HEK293 (cell line): ENCODE measurements around the gene ASCC2.

Experiments
- CTCF ChIA-PET: fragments of 350-600 bp; formaldehyde crosslinking; extraction: SDS; loops from one replicate; lab custom pipeline; 2021; ENCODE audit warnings: antibody characterized with exemption; lab: Yijun Ruan, JAX
- POLR2A ChIA-PET: fragments of 300-600 bp; formaldehyde crosslinking; extraction: SDS; loops from one replicate; lab custom pipeline; 2020; ENCODE audit warnings: antibody characterized with exemption, inconsistent platforms; lab: Yijun Ruan, JAX
- H3K27ac ChIP-seq: fragments of 200-500 bp; sonication (Bioruptor generic); 2 replicates; pipeline ENCODE4 v1.5.1; 2014; ENCODE audit warnings: low read depth, low read length, control low read depth, inconsistent platforms; ENCODE audit errors: extremely low read depth
- H3K36me3 ChIP-seq, 2 experiments: fragments of 200-500 bp in 1 of 2; sonication (Bioruptor generic) in 1 of 2; 1 replicate in 1 of 2; 2 replicates in 1 of 2; pipeline ENCODE4 v1.5.1; 2014 to 2017; ENCODE audit warnings: inconsistent platforms in 2 of 2, low read length in 2 of 2; ENCODE audit not compliant: control insufficient read depth in 2 of 2, insufficient read depth in 1 of 2
- H3K4me1 ChIP-seq: fragments of 200-500 bp; sonication (Bioruptor generic); 2 replicates; pipeline ENCODE4 v1.5.1; 2014; ENCODE audit warnings: mild to moderate bottlenecking, low read length, inconsistent platforms; ENCODE audit not compliant: control insufficient read depth, insufficient read depth
- H3K4me3 ChIP-seq: 2 replicates; pipeline ENCODE4 v1.5.1; 2011; ENCODE audit warnings: low read depth, mild to moderate bottlenecking, control low read depth, low read length, moderate library complexity
- H3K9me3 ChIP-seq: fragments of 200-500 bp; sonication (Bioruptor generic); 2 replicates; pipeline ENCODE4 v1.5.1; 2014; ENCODE audit warnings: low read depth, low read length, inconsistent platforms; ENCODE audit not compliant: control insufficient read depth, insufficient read depth
- GLI2 ChIP-seq: fragments of 450-650 bp; formaldehyde crosslinking; IDR thresholded peaks from 2 replicates; pipeline ENCODE4; 2017; ENCODE audit warnings: missing biosample characterization, missing genetic modification characterization, low read depth, borderline replicate concordance
- MYNN ChIP-seq: fragments of 450-650 bp; formaldehyde crosslinking; IDR thresholded peaks from 2 replicates; pipeline ENCODE4 v1.5.1; 2016; ENCODE audit warnings: missing biosample characterization, missing genetic modification characterization, borderline replicate concordance
- SP2 ChIP-seq: fragments of 450-650 bp; formaldehyde crosslinking; IDR thresholded peaks from 2 replicates; pipeline ENCODE4 v1.5.1; 2016; ENCODE audit warnings: missing biosample characterization, missing genetic modification characterization
- ZNF16 ChIP-seq: fragments of 450-650 bp; formaldehyde crosslinking; IDR thresholded peaks from 2 replicates; pipeline ENCODE4 v1.5.1; 2016; ENCODE audit warnings: low read depth, missing biosample characterization, missing genetic modification characterization
- ZNF24 ChIP-seq: fragments of 450-650 bp; formaldehyde crosslinking; IDR thresholded peaks from 2 replicates; pipeline ENCODE4 v1.5.1; 2016; ENCODE audit warnings: missing biosample characterization, missing genetic modification characterization
- ZNF391 ChIP-seq: fragments of 450-650 bp; formaldehyde crosslinking; IDR thresholded peaks from 2 replicates; pipeline ENCODE4 v1.5.1; 2016; ENCODE audit warnings: low read depth, missing biosample characterization, missing genetic modification characterization, borderline replicate concordance
- ZNF585B ChIP-seq: fragments of 450-650 bp; formaldehyde crosslinking; IDR thresholded peaks from 2 replicates; pipeline ENCODE4 v1.5.1; 2016; ENCODE audit warnings: missing biosample characterization, missing genetic modification characterization
- ZNF600 ChIP-seq: fragments of 450-650 bp; formaldehyde crosslinking; IDR thresholded peaks from 2 replicates; pipeline ENCODE4 v1.5.1; 2016; ENCODE audit warnings: missing biosample characterization, missing genetic modification characterization
- ZSCAN16 ChIP-seq: fragments of 450-650 bp; formaldehyde crosslinking; IDR thresholded peaks from 2 replicates; pipeline ENCODE4 v1.5.1; 2016; ENCODE audit warnings: missing biosample characterization, missing genetic modification characterization
- TF ChIP-seq, protein P1 (sequence below): fragments of 450-650 bp; formaldehyde crosslinking; IDR thresholded peaks from 2 replicates; pipeline ENCODE4 v1.5.1; 2016; ENCODE audit warnings: missing biosample characterization, missing genetic modification characterization
- TF ChIP-seq, protein P2 (sequence below): fragments of 450-650 bp; formaldehyde crosslinking; optimal IDR thresholded peaks from 2 replicates; pipeline ENCODE3; 2016; ENCODE audit warnings: missing biosample characterization, mild to moderate bottlenecking, missing genetic modification characterization
- TF ChIP-seq, protein P3 (sequence below): fragments of 450-650 bp; formaldehyde crosslinking; conservative IDR thresholded peaks from 2 replicates; pipeline ENCODE4 v1.5.1; 2016; ENCODE audit warnings: low read depth, missing biosample characterization, missing genetic modification characterization

The ASCC2 gene

DNA sequence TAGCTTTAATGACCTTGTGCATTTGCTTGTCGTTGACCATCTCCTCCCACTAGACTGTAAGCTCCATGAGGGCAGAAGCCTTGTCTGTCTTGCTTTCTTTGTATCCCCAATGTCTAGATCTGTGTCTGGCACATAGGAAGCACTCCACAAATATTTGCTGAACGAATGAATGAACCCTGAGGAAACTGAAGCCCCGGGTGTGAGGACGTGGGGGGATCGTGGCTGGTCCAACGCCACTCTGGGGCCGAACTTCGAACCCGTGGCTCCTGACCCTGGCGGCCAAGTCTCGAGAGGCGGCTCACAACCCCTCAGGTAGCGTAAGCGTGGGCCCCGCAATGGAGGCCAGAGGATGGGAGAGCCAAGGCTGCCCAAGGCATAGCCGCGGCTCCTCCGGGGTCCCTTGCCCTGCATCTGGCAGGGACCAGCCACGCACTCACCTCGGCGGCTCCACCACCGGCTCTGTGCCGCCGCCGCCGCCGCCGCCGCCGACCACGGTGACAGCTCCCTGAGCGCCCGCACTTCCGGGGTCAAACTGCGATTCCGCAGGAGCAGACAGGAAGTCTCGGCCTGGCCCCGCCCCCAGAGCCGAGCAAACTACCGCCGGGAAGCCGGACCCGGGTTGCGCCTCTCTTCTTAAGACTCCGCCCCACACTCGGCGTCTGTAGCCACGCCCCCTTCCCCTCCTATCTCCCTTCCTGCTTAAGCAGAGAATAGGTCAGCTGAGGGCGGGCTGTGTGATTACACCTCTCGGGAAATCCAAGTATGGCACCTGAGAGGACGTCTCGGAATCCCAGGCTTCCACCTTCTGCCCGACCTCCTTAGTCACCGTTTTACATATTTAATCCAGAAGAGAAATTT is at the start of gene ASCC2 (continued):
- TF ChIP-seq, protein P1, sequence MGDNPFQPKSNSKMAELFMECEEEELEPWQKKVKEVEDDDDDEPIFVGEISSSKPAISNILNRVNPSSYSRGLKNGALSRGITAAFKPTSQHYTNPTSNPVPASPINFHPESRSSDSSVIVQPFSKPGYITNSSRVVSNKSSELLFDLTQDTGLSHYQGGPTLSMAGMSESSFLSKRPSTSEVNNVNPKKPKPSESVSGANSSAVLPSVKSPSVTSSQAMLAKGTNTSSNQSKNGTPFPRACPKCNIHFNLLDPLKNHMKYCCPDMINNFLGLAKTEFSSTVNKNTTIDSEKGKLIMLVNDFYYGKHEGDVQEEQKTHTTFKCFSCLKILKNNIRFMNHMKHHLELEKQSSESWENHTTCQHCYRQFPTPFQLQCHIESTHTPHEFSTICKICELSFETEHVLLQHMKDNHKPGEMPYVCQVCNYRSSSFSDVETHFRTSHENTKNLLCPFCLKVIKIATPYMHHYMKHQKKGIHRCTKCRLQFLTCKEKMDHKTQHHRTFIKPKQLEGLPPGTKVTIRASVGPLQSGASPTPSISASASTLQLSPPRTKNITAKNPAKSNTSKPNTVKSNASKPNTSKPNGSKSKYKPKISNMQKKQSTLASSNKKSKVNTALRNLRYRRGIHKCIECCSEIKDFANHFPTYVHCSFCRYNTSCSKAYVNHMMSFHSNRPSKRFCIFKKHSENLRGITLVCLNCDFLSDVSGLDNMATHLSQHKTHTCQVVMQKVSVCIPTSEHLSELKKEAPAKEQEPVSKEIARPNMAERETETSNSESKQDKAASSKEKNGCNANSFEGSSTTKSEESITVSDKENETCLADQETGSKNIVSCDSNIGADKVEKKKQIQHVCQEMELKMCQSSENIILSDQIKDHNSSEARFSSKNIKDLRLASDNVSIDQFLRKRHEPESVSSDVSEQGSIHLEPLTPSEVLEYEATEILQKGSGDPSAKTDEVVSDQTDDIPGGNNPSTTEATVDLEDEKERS, result 0 out of 2 replicates have a peak, but pooled peaks have one; percentile 65
- TF ChIP-seq ZSCAN16 (tag by site-specific recombination) (peak; percentile 34; the same call in 1 of the 2 replicates), ZNF16 (tag by site-specific recombination) (no peak)
- TF ChIP-seq, protein P2, sequence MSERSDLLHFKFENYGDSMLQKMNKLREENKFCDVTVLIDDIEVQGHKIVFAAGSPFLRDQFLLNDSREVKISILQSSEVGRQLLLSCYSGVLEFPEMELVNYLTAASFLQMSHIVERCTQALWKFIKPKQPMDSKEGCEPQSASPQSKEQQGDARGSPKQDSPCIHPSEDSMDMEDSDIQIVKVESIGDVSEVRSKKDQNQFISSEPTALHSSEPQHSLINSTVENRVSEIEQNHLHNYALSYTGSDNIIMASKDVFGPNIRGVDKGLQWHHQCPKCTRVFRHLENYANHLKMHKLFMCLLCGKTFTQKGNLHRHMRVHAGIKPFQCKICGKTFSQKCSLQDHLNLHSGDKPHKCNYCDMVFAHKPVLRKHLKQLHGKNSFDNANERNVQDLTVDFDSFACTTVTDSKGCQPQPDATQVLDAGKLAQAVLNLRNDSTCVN, result peak; percentile 31
- TF ChIP-seq, all 188 proteins: peak for 34

DNA sequence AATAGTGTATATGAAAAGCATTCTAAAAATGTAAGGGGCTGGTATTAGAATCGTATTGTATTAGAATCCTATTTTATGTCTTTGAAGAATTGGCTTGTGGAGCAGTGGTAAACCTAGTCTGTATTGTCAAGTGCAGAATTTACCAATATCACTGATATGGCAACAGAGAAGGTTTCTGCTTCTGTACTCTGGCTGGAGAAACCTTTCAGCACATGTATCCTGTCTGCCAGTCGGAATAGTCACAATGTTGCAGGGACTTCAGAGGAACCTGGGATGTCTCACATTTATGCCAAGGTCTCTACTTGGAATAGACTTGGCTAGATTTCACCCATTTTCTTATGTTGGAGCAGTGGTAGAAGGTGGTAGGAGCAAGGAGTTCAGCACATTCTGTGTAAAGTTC is 49.3 kb upstream of the ASCC2 start:
- TF ChIP-seq MYNN (tag by site-specific recombination) (no peak), ZNF600 (peak; percentile 55; the same call in 1 of the 2 replicates), SP2 (tag by site-specific recombination) (no peak)
- TF ChIP-seq, all 188 proteins: peak for 1
- Histone ChIP-seq H3K9me3 (no peaks in the 10 kb centered on the region), H3K4me3 (no peak overlapping the region), H3K4me1 (peaks cover 23% of the 10 kb centered on the region), H3K27ac (no peak overlapping the region), H3K36me3 (no peaks in the 10 kb centered on the region)
- CTCF ChIA-PET, result interaction anchor here (0.8 to 2.4 kb wide), 2 partner anchors 57 to 118 kb away, joined by 4 to 6 read pairs; no protein-coding TSS in a partner anchor
- POLR2A ChIA-PET, result interaction anchor here (1.5 kb wide), 1 partner anchor 49 kb away, joined by 3 read pairs; the partner anchor contains the start of gene ASCC2

DNA sequence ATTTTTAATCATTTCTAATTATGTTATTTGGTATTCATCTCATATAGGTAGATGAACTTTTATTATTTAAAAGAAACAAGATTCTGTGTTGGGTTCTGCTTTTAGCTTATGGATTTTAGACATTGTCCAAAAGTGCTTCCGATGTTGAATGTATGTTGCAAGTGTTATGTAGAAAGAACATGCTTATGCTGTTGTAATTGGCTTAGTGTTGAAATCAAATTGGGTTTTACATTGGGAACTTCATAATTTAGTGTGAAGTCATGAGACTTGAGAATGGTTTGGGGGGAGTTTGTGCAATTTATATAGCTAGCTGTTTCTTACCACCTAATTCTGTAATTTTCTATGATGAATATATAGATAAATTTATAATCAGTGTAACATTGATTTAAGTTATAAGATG is 48.5 kb upstream of the ASCC2 start:
- ChIA-PET CTCF (interaction anchor here (0.6 to 2.4 kb wide), 4 partner anchors 110 to 620 kb away, joined by 3 to 6 read pairs (median 4); no protein-coding TSS in a partner anchor), POLR2A (no interaction called here)
- Histone ChIP-seq H3K27ac (no peak overlapping the region), H3K4me3 (no peak overlapping the region), H3K9me3 (no peaks in the 10 kb centered on the region), H3K4me1 (peaks cover 19% of the 10 kb centered on the region), H3K36me3 (no peaks in the 10 kb centered on the region)
- no peak for TF ChIP-seq ZNF391 (tag by site-specific recombination)
- TF ChIP-seq ZNF24 (tag by site-specific recombination), result no peak
- no peak for TF ChIP-seq ZNF585B (tag by site-specific recombination)
- TF ChIP-seq GLI2 (tag by site-specific recombination), result no peak
- TF ChIP-seq, protein P3, sequence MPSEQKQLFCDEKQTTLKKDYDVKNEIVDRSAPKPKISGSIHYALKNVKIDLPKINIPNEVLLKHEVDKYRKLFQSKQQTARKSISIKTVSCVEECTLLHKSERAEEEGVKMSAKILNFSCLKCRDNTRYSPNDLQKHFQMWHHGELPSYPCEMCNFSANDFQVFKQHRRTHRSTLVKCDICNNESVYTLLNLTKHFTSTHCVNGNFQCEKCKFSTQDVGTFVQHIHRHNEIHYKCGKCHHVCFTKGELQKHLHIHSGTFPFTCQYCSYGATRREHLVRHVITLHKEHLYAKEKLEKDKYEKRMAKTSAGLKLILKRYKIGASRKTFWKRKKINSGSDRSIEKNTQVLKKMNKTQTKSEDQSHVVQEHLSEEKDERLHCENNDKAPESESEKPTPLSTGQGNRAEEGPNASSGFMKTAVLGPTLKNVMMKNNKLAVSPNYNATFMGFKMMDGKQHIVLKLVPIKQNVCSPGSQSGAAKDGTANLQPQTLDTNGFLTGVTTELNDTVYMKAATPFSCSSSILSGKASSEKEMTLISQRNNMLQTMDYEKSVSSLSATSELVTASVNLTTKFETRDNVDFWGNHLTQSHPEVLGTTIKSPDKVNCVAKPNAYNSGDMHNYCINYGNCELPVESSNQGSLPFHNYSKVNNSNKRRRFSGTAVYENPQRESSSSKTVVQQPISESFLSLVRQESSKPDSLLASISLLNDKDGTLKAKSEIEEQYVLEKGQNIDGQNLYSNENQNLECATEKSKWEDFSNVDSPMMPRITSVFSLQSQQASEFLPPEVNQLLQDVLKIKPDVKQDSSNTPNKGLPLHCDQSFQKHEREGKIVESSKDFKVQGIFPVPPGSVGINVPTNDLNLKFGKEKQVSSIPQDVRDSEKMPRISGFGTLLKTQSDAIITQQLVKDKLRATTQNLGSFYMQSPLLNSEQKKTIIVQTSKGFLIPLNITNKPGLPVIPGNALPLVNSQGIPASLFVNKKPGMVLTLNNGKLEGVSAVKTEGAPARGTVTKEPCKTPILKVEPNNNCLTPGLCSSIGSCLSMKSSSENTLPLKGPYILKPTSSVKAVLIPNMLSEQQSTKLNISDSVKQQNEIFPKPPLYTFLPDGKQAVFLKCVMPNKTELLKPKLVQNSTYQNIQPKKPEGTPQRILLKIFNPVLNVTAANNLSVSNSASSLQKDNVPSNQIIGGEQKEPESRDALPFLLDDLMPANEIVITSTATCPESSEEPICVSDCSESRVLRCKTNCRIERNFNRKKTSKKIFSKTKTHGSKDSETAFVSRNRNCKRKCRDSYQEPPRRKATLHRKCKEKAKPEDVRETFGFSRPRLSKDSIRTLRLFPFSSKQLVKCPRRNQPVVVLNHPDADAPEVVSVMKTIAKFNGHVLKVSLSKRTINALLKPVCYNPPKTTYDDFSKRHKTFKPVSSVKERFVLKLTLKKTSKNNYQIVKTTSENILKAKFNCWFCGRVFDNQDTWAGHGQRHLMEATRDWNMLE, result no peak
